Fibroblast of lung (primary cell): ENCODE results near the gene ASB18. TPM values are rescaled to one million over a fixed set of nuclear protein-coding genes. Genes with fewer than 3 reads are reported as not detected.
"Not testable (repeated sequence)": the region's sequence is repeated elsewhere in the genome, so short reads cannot be mapped to it uniquely, and the experiment has no call there.

Experiments used
- DNase-seq, 2 donors: peaks; one replicate each; pipeline versions ENCODE4 v3.0.0 to v3.0.0-alpha.2; 2010; ENCODE audit warnings: low read depth in 2 of 2
- H2AFZ ChIP-seq: 2 replicates; pipeline ENCODE4 v1.5.1; 2012; ENCODE audit warnings: low read length, control low read depth, inconsistent platforms
- H3K27ac ChIP-seq: 2 replicates; pipeline ENCODE4 v1.5.1; 2011; ENCODE audit warnings: low read length, control low read depth; ENCODE audit not compliant: insufficient read depth
- H3K27me3 ChIP-seq: 2 replicates; pipeline ENCODE4 v1.5.1; 2011; ENCODE audit warnings: mild to moderate bottlenecking, low read length; ENCODE audit not compliant: control insufficient read depth, insufficient read depth
- H3K36me3 ChIP-seq: 2 replicates; pipeline ENCODE4 v1.5.1; 2011; ENCODE audit warnings: low read length; ENCODE audit not compliant: control insufficient read depth, insufficient read depth
- H3K4me1 ChIP-seq: 2 replicates; pipeline ENCODE4 v1.5.1; 2011; ENCODE audit warnings: low read length; ENCODE audit not compliant: control insufficient read depth, insufficient read depth; ENCODE audit errors: extremely low read depth
- H3K4me2 ChIP-seq: 2 replicates; pipeline ENCODE4 v1.5.1; 2011; ENCODE audit warnings: low read length, control low read depth; ENCODE audit not compliant: insufficient read depth; ENCODE audit errors: extremely low read depth
- H3K4me3 ChIP-seq, 4 experiments: fragments of 200-600 bp in 1 of 4; sonication (generic) in 1 of 4; replicated peaks in 1 of 4; 2 replicates each; pipeline ENCODE4 v1.5.1; 2011 to 2016; ENCODE audit warnings: low read length in 4 of 4, low read depth in 3 of 4, mild to moderate bottlenecking in 3 of 4, control low read depth in 2 of 4, inconsistent platforms in 1 of 4, mixed read lengths in 1 of 4; ENCODE audit not compliant: insufficient read depth in 1 of 4; ENCODE audit errors: control extremely low read depth in 1 of 4
- H3K79me2 ChIP-seq: 2 replicates; pipeline ENCODE4 v1.5.1; 2012; ENCODE audit warnings: mild to moderate bottlenecking, low read length, inconsistent platforms; ENCODE audit not compliant: control insufficient read depth, insufficient read depth
- H3K9ac ChIP-seq: 2 replicates; pipeline ENCODE4 v1.5.1; 2011; ENCODE audit warnings: mild to moderate bottlenecking, low read length, control low read depth; ENCODE audit not compliant: insufficient read depth
- H3K9me3 ChIP-seq: 2 replicates; pipeline ENCODE4 v1.5.1; 2012; ENCODE audit warnings: low read depth, low read length; ENCODE audit not compliant: control insufficient read depth, insufficient read depth
- H4K20me1 ChIP-seq: 2 replicates; pipeline ENCODE4 v1.5.1; 2011; ENCODE audit warnings: low read length; ENCODE audit not compliant: control insufficient read depth, insufficient read depth; ENCODE audit errors: extremely low read depth
- EZH2 ChIP-seq: IDR thresholded peaks from 2 replicates; pipeline ENCODE4 v1.5.1; 2012; ENCODE audit warnings: low read length, control low read depth, mild to moderate bottlenecking; ENCODE audit errors: missing control alignments
- polyA plus RNA-seq, 2 donors: library from polyadenylated mRNA; depleted of rRNA in 1 of 2; stranded (reverse) in 1 of 2; unstranded in 1 of 2; fragments of >200 nt; gene quantifications; 2 replicates each; pipeline ENCODE4 v1.2.1, GENCODE V29; 2011 to 2012; ENCODE audit warnings: missing spikeins in 1 of 2
- total RNA-seq: library from RNA; depleted of rRNA; stranded (reverse); fragments of >200 nt; gene quantifications from 2 replicates; pipeline ENCODE4 v1.2.1, GENCODE V29; 2014
- TF ChIP-seq, protein P1 (sequence below), 2 donors: IDR thresholded peaks in 1 of 2; conservative IDR thresholded peaks in 1 of 2; 1 replicate in 1 of 2; 2 replicates in 1 of 2; pipeline ENCODE4 v1.5.1; 2011 to 2012; ENCODE audit warnings: low read length in 2 of 2, control low read depth in 1 of 2, inconsistent platforms in 1 of 2, low read depth in 1 of 2, mild to moderate bottlenecking in 1 of 2

Gene ASB18
- total and polyA plus RNA-seq, 2 donors (not counting 1 experiment from before 2014, with no cell fraction given) = not detected

GRCh38 chr2:236271851-236272250, 7.6 kb upstream of the ASB18 start:
- Histone ChIP-seq H3K4me1 (no peaks in the 10 kb centered on the region), H4K20me1 (no peaks in the 10 kb centered on the region), H3K4me3 (no peak overlapping the region), H3K36me3 (no peaks in the 10 kb centered on the region), H3K79me2 (no peaks in the 10 kb centered on the region), H3K9ac (no peak overlapping the region), H3K9me3 (no peaks in the 10 kb centered on the region), H3K27me3 (no peaks in the 10 kb centered on the region), H2AFZ (no peak overlapping the region), H3K27ac (no peak overlapping the region), H3K4me2 (no peak overlapping the region)
- DNase-seq = no peak
- TF ChIP-seq, protein P1, sequence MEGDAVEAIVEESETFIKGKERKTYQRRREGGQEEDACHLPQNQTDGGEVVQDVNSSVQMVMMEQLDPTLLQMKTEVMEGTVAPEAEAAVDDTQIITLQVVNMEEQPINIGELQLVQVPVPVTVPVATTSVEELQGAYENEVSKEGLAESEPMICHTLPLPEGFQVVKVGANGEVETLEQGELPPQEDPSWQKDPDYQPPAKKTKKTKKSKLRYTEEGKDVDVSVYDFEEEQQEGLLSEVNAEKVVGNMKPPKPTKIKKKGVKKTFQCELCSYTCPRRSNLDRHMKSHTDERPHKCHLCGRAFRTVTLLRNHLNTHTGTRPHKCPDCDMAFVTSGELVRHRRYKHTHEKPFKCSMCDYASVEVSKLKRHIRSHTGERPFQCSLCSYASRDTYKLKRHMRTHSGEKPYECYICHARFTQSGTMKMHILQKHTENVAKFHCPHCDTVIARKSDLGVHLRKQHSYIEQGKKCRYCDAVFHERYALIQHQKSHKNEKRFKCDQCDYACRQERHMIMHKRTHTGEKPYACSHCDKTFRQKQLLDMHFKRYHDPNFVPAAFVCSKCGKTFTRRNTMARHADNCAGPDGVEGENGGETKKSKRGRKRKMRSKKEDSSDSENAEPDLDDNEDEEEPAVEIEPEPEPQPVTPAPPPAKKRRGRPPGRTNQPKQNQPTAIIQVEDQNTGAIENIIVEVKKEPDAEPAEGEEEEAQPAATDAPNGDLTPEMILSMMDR (conservative IDR thresholded peaks at IDR 0.05 in 1 of 2, IDR thresholded peaks at IDR 0.05 in 1 of 2; ENCODE audit: low read depth in 1 of 2, low read length in 2 of 2) = no peak
- no peak for TF ChIP-seq EZH2

GRCh38 chr2:236269876-236270275, 5.7 kb upstream of the ASB18 start:
- not testable (repeated sequence) for H3K9ac ChIP-seq, H3K27me3 ChIP-seq, H3K79me2 ChIP-seq, DNase-seq, H3K4me3 ChIP-seq, H2AFZ ChIP-seq, H3K36me3 ChIP-seq, H3K4me1 ChIP-seq, H3K27ac ChIP-seq, H3K4me2 ChIP-seq, H4K20me1 ChIP-seq, H3K9me3 ChIP-seq

DNA sequence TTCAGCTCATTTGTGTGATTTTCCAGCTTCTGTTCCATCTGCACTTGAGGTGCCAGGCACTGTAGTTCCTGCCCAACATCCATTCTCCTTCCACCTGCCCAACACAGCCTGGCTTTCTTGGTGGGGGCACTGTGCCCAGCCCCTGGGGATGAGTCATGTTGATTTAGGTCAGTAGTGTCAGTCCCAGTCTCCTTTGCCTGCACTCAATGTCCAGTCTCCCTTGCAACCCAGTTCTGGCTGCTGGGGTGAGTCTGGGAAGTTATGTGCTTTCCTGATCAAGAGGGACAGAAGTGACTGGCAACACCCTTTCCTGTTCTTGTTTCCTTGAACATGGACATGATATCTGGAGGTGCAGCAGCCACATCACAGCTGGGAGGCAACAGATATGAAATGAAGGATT, 1.5 kb upstream of the ASB18 start:
- Histone ChIP-seq H3K9ac (no peak overlapping the region), H3K27ac (no peak overlapping the region), H3K36me3 (no peaks in the 10 kb centered on the region), H4K20me1 (no peaks in the 10 kb centered on the region), H3K4me3 (no peak overlapping the region), H3K9me3 (no peaks in the 10 kb centered on the region), H3K79me2 (no peaks in the 10 kb centered on the region), H2AFZ (no peak overlapping the region), H3K4me1 (no peaks in the 10 kb centered on the region), H3K27me3 (no peaks in the 10 kb centered on the region), H3K4me2 (no peak overlapping the region)
- TF ChIP-seq, protein P1 (conservative IDR thresholded peaks at IDR 0.05 in 1 of 2, IDR thresholded peaks at IDR 0.05 in 1 of 2; ENCODE audit: low read depth in 1 of 2, low read length in 2 of 2) = no peak
- TF ChIP-seq EZH2 = no peak
- DNase-seq = no peak
